ENCODE measurements around the gene CNTNAP2. TPM values are rescaled to one million over a fixed set of nuclear protein-coding genes. Genes with fewer than 3 reads are reported as not detected.

CNTNAP2 gene
- total RNA-seq, 1 donor from 2014 or later = 5.4 TPM

- Mint-ChIP-seq H3K27ac (ENCODE audit: unreplicated experiment) (no peak overlapping the region), H3K36me3 (ENCODE audit: low read depth, unreplicated experiment) (no peaks in the 10 kb centered on the region), H3K9me3 (ENCODE audit: unreplicated experiment) (no peaks in the 10 kb centered on the region), H3K4me1 (ENCODE audit: unreplicated experiment) (no peaks in the 10 kb centered on the region), H3K4me3 (ENCODE audit: unreplicated experiment) (no peak overlapping the region), H3K27me3 (ENCODE audit: unreplicated experiment) (no peaks in the 10 kb centered on the region)
- TF ChIP-seq, protein P1, sequence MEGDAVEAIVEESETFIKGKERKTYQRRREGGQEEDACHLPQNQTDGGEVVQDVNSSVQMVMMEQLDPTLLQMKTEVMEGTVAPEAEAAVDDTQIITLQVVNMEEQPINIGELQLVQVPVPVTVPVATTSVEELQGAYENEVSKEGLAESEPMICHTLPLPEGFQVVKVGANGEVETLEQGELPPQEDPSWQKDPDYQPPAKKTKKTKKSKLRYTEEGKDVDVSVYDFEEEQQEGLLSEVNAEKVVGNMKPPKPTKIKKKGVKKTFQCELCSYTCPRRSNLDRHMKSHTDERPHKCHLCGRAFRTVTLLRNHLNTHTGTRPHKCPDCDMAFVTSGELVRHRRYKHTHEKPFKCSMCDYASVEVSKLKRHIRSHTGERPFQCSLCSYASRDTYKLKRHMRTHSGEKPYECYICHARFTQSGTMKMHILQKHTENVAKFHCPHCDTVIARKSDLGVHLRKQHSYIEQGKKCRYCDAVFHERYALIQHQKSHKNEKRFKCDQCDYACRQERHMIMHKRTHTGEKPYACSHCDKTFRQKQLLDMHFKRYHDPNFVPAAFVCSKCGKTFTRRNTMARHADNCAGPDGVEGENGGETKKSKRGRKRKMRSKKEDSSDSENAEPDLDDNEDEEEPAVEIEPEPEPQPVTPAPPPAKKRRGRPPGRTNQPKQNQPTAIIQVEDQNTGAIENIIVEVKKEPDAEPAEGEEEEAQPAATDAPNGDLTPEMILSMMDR (IDR thresholded peaks at IDR 0.05; ENCODE audit: unreplicated experiment) = no peak
- no peak for DNase-seq (ENCODE audit: low spot score)
Measured at GRCh38 chr7:147081117-147081516, 964.5 kb downstream of the CNTNAP2 start.

DNA sequence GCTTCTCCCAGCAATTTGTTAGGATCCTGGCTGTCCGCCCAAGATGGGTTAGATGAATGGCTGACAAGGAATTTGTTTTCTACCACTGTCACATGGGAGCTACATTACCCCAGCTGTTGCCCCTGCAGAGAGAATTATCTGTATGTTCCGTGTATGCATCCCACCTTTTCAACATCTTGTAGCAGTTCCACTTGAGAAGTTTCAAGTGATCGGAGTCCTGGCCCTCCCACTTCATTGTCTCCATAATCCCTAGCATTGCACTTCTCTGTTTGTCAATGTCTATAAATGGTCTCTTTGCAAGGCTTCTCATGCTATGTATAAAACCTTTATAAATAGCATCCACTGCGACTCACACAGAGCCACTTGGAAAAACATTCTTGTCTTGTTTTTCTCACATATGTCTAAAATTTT lies 972.5 kb downstream of the CNTNAP2 start:
- no peaks in the 10 kb centered on the region for H3K9me3 Mint-ChIP-seq (ENCODE audit: unreplicated experiment)
- no peaks in the 10 kb centered on the region for H3K36me3 Mint-ChIP-seq (ENCODE audit: low read depth, unreplicated experiment)
- peaks cover 2% of the 10 kb centered on the region for H3K27me3 Mint-ChIP-seq (ENCODE audit: unreplicated experiment)
- no peak overlapping the region for H3K27ac Mint-ChIP-seq (ENCODE audit: unreplicated experiment)
- DNase-seq (ENCODE audit: low spot score) = no peak
- H3K4me3 Mint-ChIP-seq (ENCODE audit: unreplicated experiment) = no peak overlapping the region
- TF ChIP-seq, protein P1 (IDR thresholded peaks at IDR 0.05; ENCODE audit: unreplicated experiment) = no peak
- H3K4me1 Mint-ChIP-seq (ENCODE audit: unreplicated experiment) = no peaks in the 10 kb centered on the region

GRCh38 chr7:147089608-147090007 lies 973.0 kb downstream of the CNTNAP2 start:
- H3K36me3 Mint-ChIP-seq (ENCODE audit: low read depth, unreplicated experiment) = no peaks in the 10 kb centered on the region
- DNase-seq (ENCODE audit: low spot score) = no peak
- H3K4me3 Mint-ChIP-seq (ENCODE audit: unreplicated experiment) = no peak overlapping the region
- TF ChIP-seq, protein P1 (IDR thresholded peaks at IDR 0.05; ENCODE audit: unreplicated experiment) = no peak
- H3K4me1 Mint-ChIP-seq (ENCODE audit: unreplicated experiment) = no peaks in the 10 kb centered on the region
- H3K27me3 Mint-ChIP-seq (ENCODE audit: unreplicated experiment) = peaks cover 2% of the 10 kb centered on the region
- no peak overlapping the region for H3K27ac Mint-ChIP-seq (ENCODE audit: unreplicated experiment)
- H3K9me3 Mint-ChIP-seq (ENCODE audit: unreplicated experiment) = no peaks in the 10 kb centered on the region

GRCh38 chr7:147096629-147097028 lies 980.0 kb downstream of the CNTNAP2 start:
- Mint-ChIP-seq H3K27ac (ENCODE audit: unreplicated experiment) (no peak overlapping the region), H3K27me3 (ENCODE audit: unreplicated experiment) (peaks cover 6% of the 10 kb centered on the region), H3K36me3 (ENCODE audit: low read depth, unreplicated experiment) (peaks cover 5% of the 10 kb centered on the region), H3K4me3 (ENCODE audit: unreplicated experiment) (no peak overlapping the region), H3K9me3 (ENCODE audit: unreplicated experiment) (peaks cover 5% of the 10 kb centered on the region), H3K4me1 (ENCODE audit: unreplicated experiment) (no peaks in the 10 kb centered on the region)
- DNase-seq (ENCODE audit: low spot score) = no peak
- TF ChIP-seq, protein P1 (IDR thresholded peaks at IDR 0.05; ENCODE audit: unreplicated experiment) = no peak

DNA sequence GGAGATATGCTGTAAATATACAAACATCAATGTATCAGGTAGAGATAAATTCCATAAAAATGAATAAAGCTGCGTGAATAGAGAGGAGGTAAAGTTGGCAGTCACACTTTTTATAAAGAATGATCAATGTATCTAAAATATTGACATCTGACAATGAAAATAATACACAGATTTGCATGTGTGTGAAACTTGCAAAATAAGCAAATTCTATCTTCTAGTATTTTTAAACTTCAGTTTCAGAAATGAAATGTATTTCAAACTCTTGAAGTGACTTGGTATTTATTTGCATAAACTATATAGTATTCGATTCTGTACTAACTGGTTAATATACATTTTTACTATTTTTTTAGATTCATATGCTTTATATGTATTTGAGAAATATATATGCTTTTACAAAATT lies 986.6 kb downstream of the CNTNAP2 start:
- H3K27ac Mint-ChIP-seq (ENCODE audit: unreplicated experiment) = no peak overlapping the region
- DNase-seq (ENCODE audit: low spot score) = no peak
- H3K4me3 Mint-ChIP-seq (ENCODE audit: unreplicated experiment) = no peak overlapping the region
- H3K27me3 Mint-ChIP-seq (ENCODE audit: unreplicated experiment) = peaks cover 3% of the 10 kb centered on the region
- peaks cover 5% of the 10 kb centered on the region for H3K9me3 Mint-ChIP-seq (ENCODE audit: unreplicated experiment)
- no peaks in the 10 kb centered on the region for H3K4me1 Mint-ChIP-seq (ENCODE audit: unreplicated experiment)
- TF ChIP-seq, protein P1 (IDR thresholded peaks at IDR 0.05; ENCODE audit: unreplicated experiment) = no peak
- H3K36me3 Mint-ChIP-seq (ENCODE audit: low read depth, unreplicated experiment) = peaks cover 5% of the 10 kb centered on the region
